ENCODE data around the gene SLC44A2.
A peak's percentile ranks its signal among the peaks of the same experiment; 100 is the strongest.

SLC44A2 gene

DNA sequence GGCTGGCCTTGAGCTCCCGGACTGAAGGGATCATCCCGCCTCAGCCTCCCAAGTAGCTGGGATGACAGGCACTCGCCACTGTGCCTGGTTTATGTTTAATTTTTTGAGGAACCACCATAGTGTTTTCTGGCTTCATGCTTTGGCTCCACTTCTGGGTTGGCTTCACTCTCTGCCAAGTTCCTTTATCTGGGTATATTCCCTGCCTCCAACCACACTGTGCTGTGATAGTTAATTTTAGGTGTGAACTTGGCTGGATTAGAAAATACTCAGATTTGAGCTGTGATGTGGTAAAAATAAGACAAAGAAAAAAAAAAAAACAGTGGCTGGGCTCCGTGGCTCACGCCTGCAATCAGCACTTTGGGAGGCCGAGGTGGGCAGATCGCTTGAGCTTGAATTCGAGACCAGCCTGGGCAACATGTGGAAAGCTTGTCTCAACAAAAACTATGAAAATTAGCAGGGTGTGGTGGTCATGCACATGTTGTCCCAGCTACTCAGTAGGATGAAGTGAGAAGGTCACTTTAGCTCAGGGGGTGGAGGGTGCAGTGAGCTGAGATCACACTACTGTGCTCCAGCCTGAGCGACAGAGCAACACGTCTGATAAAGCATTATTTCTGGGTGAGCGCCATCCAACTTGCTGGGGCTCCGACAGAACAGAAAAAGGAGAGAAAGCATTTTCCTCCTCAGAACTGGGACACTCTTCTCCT lies 21.3 kb downstream of the SLC44A2 start:
- H3K4me3 ChIP-seq (ENCODE audit: low read depth, low read length), result no peak overlapping the region
- ChIA-PET POLR2A (interaction anchor here (0.5 kb wide), 1 partner anchor 11 kb away, joined by 4 read pairs; no protein-coding TSS in a partner anchor), CTCF (interaction anchor here (0.7 to 13.9 kb wide), 11 partner anchors 10 to 94 kb away, joined by 3 to 644 read pairs (median 5); partner anchors contain the start of genes CDKN2D, DNM2 and QTRT1)
- no peak for DNase-seq (ENCODE audit: low read depth, low spot score)
- TF ChIP-seq, protein P1, sequence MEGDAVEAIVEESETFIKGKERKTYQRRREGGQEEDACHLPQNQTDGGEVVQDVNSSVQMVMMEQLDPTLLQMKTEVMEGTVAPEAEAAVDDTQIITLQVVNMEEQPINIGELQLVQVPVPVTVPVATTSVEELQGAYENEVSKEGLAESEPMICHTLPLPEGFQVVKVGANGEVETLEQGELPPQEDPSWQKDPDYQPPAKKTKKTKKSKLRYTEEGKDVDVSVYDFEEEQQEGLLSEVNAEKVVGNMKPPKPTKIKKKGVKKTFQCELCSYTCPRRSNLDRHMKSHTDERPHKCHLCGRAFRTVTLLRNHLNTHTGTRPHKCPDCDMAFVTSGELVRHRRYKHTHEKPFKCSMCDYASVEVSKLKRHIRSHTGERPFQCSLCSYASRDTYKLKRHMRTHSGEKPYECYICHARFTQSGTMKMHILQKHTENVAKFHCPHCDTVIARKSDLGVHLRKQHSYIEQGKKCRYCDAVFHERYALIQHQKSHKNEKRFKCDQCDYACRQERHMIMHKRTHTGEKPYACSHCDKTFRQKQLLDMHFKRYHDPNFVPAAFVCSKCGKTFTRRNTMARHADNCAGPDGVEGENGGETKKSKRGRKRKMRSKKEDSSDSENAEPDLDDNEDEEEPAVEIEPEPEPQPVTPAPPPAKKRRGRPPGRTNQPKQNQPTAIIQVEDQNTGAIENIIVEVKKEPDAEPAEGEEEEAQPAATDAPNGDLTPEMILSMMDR (IDR thresholded peaks at IDR 0.05; ENCODE audit: insufficient read depth, low read length, missing control alignments), result no peak

GRCh38 chr19:10648360-10648759 lies 23.0 kb downstream of the SLC44A2 start:
- TF ChIP-seq, protein P1 (IDR thresholded peaks at IDR 0.05; ENCODE audit: insufficient read depth, low read length, missing control alignments), result no peak
- no peak overlapping the region for H3K4me3 ChIP-seq (ENCODE audit: low read depth, low read length)
- CTCF ChIA-PET, result interaction anchor here (1.4 to 13.9 kb wide), 2 partner anchors 51 to 71 kb away, joined by 4 to 644 read pairs; partner anchors contain the start of gene CDKN2D
- DNase-seq (ENCODE audit: low read depth, low spot score), result no peak
- POLR2A ChIA-PET, result no interaction called here

DNA sequence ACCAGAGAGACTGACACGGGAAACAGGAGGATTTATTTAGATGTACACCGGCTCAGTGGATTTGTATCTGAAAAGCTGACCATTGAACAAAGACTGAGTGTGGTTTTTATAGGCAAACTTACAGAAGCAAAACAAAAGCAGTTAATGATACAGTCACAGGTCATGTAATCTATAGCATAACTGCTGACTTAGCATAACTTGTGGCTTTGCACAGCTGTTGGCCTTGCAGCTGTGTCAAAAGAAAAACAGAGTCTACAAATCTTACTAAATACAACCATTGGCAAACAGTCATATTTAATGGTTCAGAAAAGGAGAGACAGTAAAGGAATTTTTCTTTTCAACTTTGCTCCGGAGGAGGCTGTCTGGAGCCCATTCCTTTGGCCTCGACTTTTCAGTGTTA lies 26.5 kb downstream of the SLC44A2 start:
- DNase-seq (ENCODE audit: low read depth, low spot score), result no peak
- CTCF ChIA-PET, result interaction anchor here (1.1 to 13.9 kb wide), 3 partner anchors 8 to 75 kb away, joined by 4 to 644 read pairs (median 6); partner anchors contain the start of genes CDKN2D and SLC44A2

GRCh38 chr19:10653482-10653731 lies 28.1 kb downstream of the SLC44A2 start:
- CTCF ChIA-PET, result interaction anchor here (1.2 to 13.9 kb wide), 2 partner anchors 9 to 76 kb away, joined by 12 to 644 read pairs; partner anchors contain the start of gene CDKN2D
- POLR2A ChIA-PET, result no interaction called here
- TF ChIP-seq, protein P1 (IDR thresholded peaks at IDR 0.05; ENCODE audit: insufficient read depth, low read length, missing control alignments), result no peak
- peak overlapping the region; percentile 97 for H3K4me3 ChIP-seq (ENCODE audit: low read depth, low read length)
- no peak for DNase-seq (ENCODE audit: low read depth, low spot score)

More for the DNA sequence above, 26.5 kb downstream of the SLC44A2 start:
- TF ChIP-seq, protein P1 (IDR thresholded peaks at IDR 0.05; ENCODE audit: insufficient read depth, low read length, missing control alignments), result no peak
- H3K4me3 ChIP-seq (ENCODE audit: low read depth, low read length), result no peak overlapping the region
- POLR2A ChIA-PET, result no interaction called here

GRCh38 chr19:10653732-10654609 lies 28.6 kb downstream of the SLC44A2 start, which contains the start of gene ILF3:
Gene ILF3 (plus strand): TSS chr19:10654346. CDS start chr19:10670606, 16,260 bp downstream.
- peak; percentile 100 for DNase-seq (ENCODE audit: low read depth, low spot score)
- ChIA-PET POLR2A (no interaction called here), CTCF (interaction anchor here (1.2 to 13.9 kb wide), 2 partner anchors 10 to 77 kb away, joined by 12 to 644 read pairs; partner anchors contain the start of gene CDKN2D)
- TF ChIP-seq, protein P1 (IDR thresholded peaks at IDR 0.05; ENCODE audit: insufficient read depth, low read length, missing control alignments), result no peak
- H3K4me3 ChIP-seq (ENCODE audit: low read depth, low read length), result peak within 1 kb of the TSS; percentile 97
